BLaER1 (cell line): Measurements from ENCODE around the gene LETM1.

Source experiments
- H3K27ac ChIP-seq: shearing (Covaris generic); formaldehyde crosslinking; 2 replicates; pipeline ENCODE4 v1.8.1; 2022
- H3K27me3 ChIP-seq: shearing (Covaris generic); formaldehyde crosslinking; 2 replicates; pipeline ENCODE4 v1.8.1; 2022
- H3K36me3 ChIP-seq: shearing (Covaris generic); formaldehyde crosslinking; 2 replicates; pipeline ENCODE4 v1.8.1; 2022
- H3K4me1 ChIP-seq: shearing (Covaris generic); formaldehyde crosslinking; 2 replicates; pipeline ENCODE4 v1.8.1; 2022
- H3K4me2 ChIP-seq: shearing (Covaris generic); formaldehyde crosslinking; 2 replicates; pipeline ENCODE4 v1.8.1; 2022
- H3K4me3 ChIP-seq: shearing (Covaris generic); formaldehyde crosslinking; 2 replicates; pipeline ENCODE4 v1.8.1; 2022
- H3K9ac ChIP-seq: shearing (Covaris generic); formaldehyde crosslinking; 2 replicates; pipeline ENCODE4 v1.8.1; 2022
- H3K9me3 ChIP-seq: shearing (Covaris generic); formaldehyde crosslinking; 2 replicates; pipeline ENCODE4 v1.8.1; 2022
- H4K20me1 ChIP-seq: shearing (Covaris generic); formaldehyde crosslinking; 2 replicates; pipeline ENCODE4 v1.8.1; 2022
- Cebpa-rat ChIP-seq: shearing (Covaris generic); IDR thresholded peaks from 2 replicates; pipeline ENCODE4 v1.8.1; 2022

LETM1 gene

GRCh38 chr4:1777822-1778641, 77.9 kb downstream of the LETM1 start:
- no peak overlapping the region for H3K4me3 ChIP-seq
- H3K9ac ChIP-seq: no peak overlapping the region
- no peak overlapping the region for H3K27ac ChIP-seq
- no peaks in the 10 kb centered on the region for H3K9me3 ChIP-seq
- no peak overlapping the region for H3K4me2 ChIP-seq
- no peak for TF ChIP-seq Cebpa-rat
- H3K27me3 ChIP-seq: no peaks in the 10 kb centered on the region
- H3K36me3 ChIP-seq: no peaks in the 10 kb centered on the region
- H4K20me1 ChIP-seq: no peaks in the 10 kb centered on the region
- H3K4me1 ChIP-seq: peaks cover 74% of the 10 kb centered on the region

- Histone ChIP-seq H3K9me3 (no peaks in the 10 kb centered on the region), H3K27me3 (no peaks in the 10 kb centered on the region), H4K20me1 (no peaks in the 10 kb centered on the region), H3K9ac (no peak overlapping the region), H3K4me2 (peak overlapping the region; percentile 78), H3K4me1 (peaks cover 76% of the 10 kb centered on the region), H3K27ac (peak overlapping the region; percentile 61; the same call in 1 of the 2 replicates), H3K4me3 (no peak overlapping the region), H3K36me3 (no peaks in the 10 kb centered on the region)
- TF ChIP-seq Cebpa-rat: no peak
Measured at GRCh38 chr4:1776521-1777161, 79.3 kb downstream of the LETM1 start.

- H3K27ac ChIP-seq: peak overlapping the region; percentile 61
- no peaks in the 10 kb centered on the region for H3K9me3 ChIP-seq
- peaks cover 83% of the 10 kb centered on the region for H3K4me1 ChIP-seq
- H3K4me3 ChIP-seq: no peak overlapping the region
- 0 out of 2 replicates have a peak overlapping the region, but pooled peaks have one; percentile 33 for H3K9ac ChIP-seq
- TF ChIP-seq Cebpa-rat: no peak
- peaks cover 6% of the 10 kb centered on the region for H4K20me1 ChIP-seq
- no peaks in the 10 kb centered on the region for H3K36me3 ChIP-seq
- peak overlapping the region; percentile 78 for H3K4me2 ChIP-seq
- H3K27me3 ChIP-seq: peaks cover 2% of the 10 kb centered on the region; the same call in 1 of the 2 replicates
Measured at GRCh38 chr4:1775731-1776500, 80.0 kb downstream of the LETM1 start.

GRCh38 chr4:1773754-1774153, 82.2 kb downstream of the LETM1 start:
- H4K20me1 ChIP-seq: peaks cover 24% of the 10 kb centered on the region
- no peak overlapping the region for H3K4me3 ChIP-seq

GRCh38 chr4:1772853-1773538, 83.0 kb downstream of the LETM1 start:
- Histone ChIP-seq H3K9ac (no peak overlapping the region), H3K27ac (peak overlapping the region; percentile 51; the same call in 1 of the 2 replicates)

More at GRCh38 chr4:1773754-1774153, 82.2 kb downstream of the LETM1 start:
- Histone ChIP-seq H3K9ac (no peak overlapping the region), H3K9me3 (no peaks in the 10 kb centered on the region), H3K36me3 (no peaks in the 10 kb centered on the region), H3K27ac (peak overlapping the region; percentile 51; the same call in 1 of the 2 replicates), H3K4me2 (peak overlapping the region; percentile 88), H3K27me3 (peaks cover 23% of the 10 kb centered on the region), H3K4me1 (peaks cover 91% of the 10 kb centered on the region)
- no peak for TF ChIP-seq Cebpa-rat

GRCh38 chr4:1771555-1772305, 84.2 kb downstream of the LETM1 start:
- Histone ChIP-seq H3K27me3 (peaks cover 34% of the 10 kb centered on the region), H3K9me3 (no peaks in the 10 kb centered on the region), H4K20me1 (peaks cover 25% of the 10 kb centered on the region), H3K4me2 (peak overlapping the region; percentile 88), H3K36me3 (no peaks in the 10 kb centered on the region), H3K4me1 (peaks cover 91% of the 10 kb centered on the region), H3K27ac (no peak overlapping the region), H3K9ac (no peak overlapping the region), H3K4me3 (no peak overlapping the region)
- TF ChIP-seq Cebpa-rat: no peak

More at GRCh38 chr4:1772853-1773538, 83.0 kb downstream of the LETM1 start:
- Histone ChIP-seq H3K9me3 (no peaks in the 10 kb centered on the region), H3K27me3 (peaks cover 31% of the 10 kb centered on the region), H3K36me3 (no peaks in the 10 kb centered on the region), H3K4me2 (peak overlapping the region; percentile 88), H3K4me1 (peaks cover 98% of the 10 kb centered on the region), H4K20me1 (peaks cover 25% of the 10 kb centered on the region), H3K4me3 (no peak overlapping the region)
- no peak for TF ChIP-seq Cebpa-rat

GRCh38 chr4:1770791-1771231, 85.1 kb downstream of the LETM1 start:
- Histone ChIP-seq H3K9ac (no peak overlapping the region), H3K27ac (no peak overlapping the region), H3K27me3 (peaks cover 43% of the 10 kb centered on the region), H3K4me2 (peak overlapping the region; percentile 88), H3K9me3 (no peaks in the 10 kb centered on the region), H3K4me3 (no peak overlapping the region), H4K20me1 (peaks cover 34% of the 10 kb centered on the region), H3K36me3 (no peaks in the 10 kb centered on the region), H3K4me1 (peaks cover 91% of the 10 kb centered on the region)
- no peak for TF ChIP-seq Cebpa-rat

GRCh38 chr4:1770245-1770644, 85.7 kb downstream of the LETM1 start:
- TF ChIP-seq Cebpa-rat: no peak
- H3K4me3 ChIP-seq: no peak overlapping the region
- H3K27ac ChIP-seq: no peak overlapping the region
- H3K36me3 ChIP-seq: no peaks in the 10 kb centered on the region
- peaks cover 86% of the 10 kb centered on the region for H3K4me1 ChIP-seq
- H3K9me3 ChIP-seq: no peaks in the 10 kb centered on the region
- H4K20me1 ChIP-seq: peaks cover 40% of the 10 kb centered on the region
- peaks cover 47% of the 10 kb centered on the region for H3K27me3 ChIP-seq
- peak overlapping the region; percentile 88 for H3K4me2 ChIP-seq
- no peak overlapping the region for H3K9ac ChIP-seq
